ENCODE measurements around the gene DMTF1. TPM values are rescaled to one million over a fixed set of nuclear protein-coding genes. Genes with fewer than 3 reads are reported as not detected.

DMTF1 gene
- total RNA-seq, result 10 to 100 TPM; 25.7 to 26.9 TPM

- H3K4me1 ChIP-seq, result peaks cover 0 to 46% of the 10 kb centered on the region in 2 donors
- H3K4me3 ChIP-seq, result peak within 1 kb of the TSS; percentile 77 to 85
- no peaks in the 10 kb centered on the region for H3K36me3 ChIP-seq
- TF ChIP-seq CTCF (IDR thresholded peaks at IDR 0.05), result peak in 1 of 2 donors; percentile 25
- H3K27me3 ChIP-seq, result no peaks in the 10 kb centered on the region
- H3K9me3 ChIP-seq, result no peaks in the 10 kb centered on the region
- peak within 1 kb of the TSS; percentile 98 for H3K27ac ChIP-seq
- peak; percentile 97 for DNase-seq (ENCODE audit: low spot score)
These were observed at the start of gene DMTF1 for GRCh38 chr7:87152112-87152896. TSS of gene DMTF1 (plus strand) at chr7:87152453. CDS start at chr7:87164942, 12,489 bp downstream.

- Histone ChIP-seq H3K36me3 (no peaks in the 10 kb centered on the region), H3K27ac (no peak overlapping the region), H3K4me3 (no peak overlapping the region), H3K27me3 (no peaks in the 10 kb centered on the region), H3K9me3 (no peaks in the 10 kb centered on the region), H3K4me1 (no peaks in the 10 kb centered on the region)
- DNase-seq (ENCODE audit: low spot score), result no peak
- TF ChIP-seq CTCF (IDR thresholded peaks at IDR 0.05), result no peak
These were observed 46.9 kb upstream of the DMTF1 start for GRCh38 chr7:87105401-87105800.

GRCh38 chr7:87106974-87107612 lies 45.2 kb upstream of the DMTF1 start:
- no peak for DNase-seq (ENCODE audit: low spot score)
- Histone ChIP-seq H3K9me3 (no peaks in the 10 kb centered on the region), H3K4me3 (no peak overlapping the region), H3K27ac (no peak overlapping the region), H3K36me3 (no peaks in the 10 kb centered on the region), H3K27me3 (no peaks in the 10 kb centered on the region), H3K4me1 (no peaks in the 10 kb centered on the region)
- no peak for TF ChIP-seq CTCF (IDR thresholded peaks at IDR 0.05)

GRCh38 chr7:87107949-87108776 lies 44.1 kb upstream of the DMTF1 start:
- Histone ChIP-seq H3K27me3 (no peaks in the 10 kb centered on the region), H3K4me3 (no peak overlapping the region), H3K36me3 (no peaks in the 10 kb centered on the region), H3K27ac (no peak overlapping the region), H3K4me1 (no peaks in the 10 kb centered on the region), H3K9me3 (no peaks in the 10 kb centered on the region)
- no peak for TF ChIP-seq CTCF (IDR thresholded peaks at IDR 0.05)
- no peak for DNase-seq (ENCODE audit: low spot score)

- H3K27ac ChIP-seq, result no peak overlapping the region
- no peak for DNase-seq (ENCODE audit: low spot score)
- no peak for TF ChIP-seq CTCF (IDR thresholded peaks at IDR 0.05)
These were observed 41.5 kb upstream of the DMTF1 start for GRCh38 chr7:87110778-87111177.

More at GRCh38 chr7:87110778-87111177, 41.5 kb upstream of the DMTF1 start:
- H3K9me3 ChIP-seq, result no peaks in the 10 kb centered on the region
- no peaks in the 10 kb centered on the region for H3K4me1 ChIP-seq
- H3K36me3 ChIP-seq, result no peaks in the 10 kb centered on the region
- no peak overlapping the region for H3K4me3 ChIP-seq
- no peaks in the 10 kb centered on the region for H3K27me3 ChIP-seq

Data from right atrium auricular region (tissue), 2 donors.